Omental fat pad (tissue), 4 donors: ENCODE results near the gene JMJD7. TPM values are rescaled to one million over a fixed set of nuclear protein-coding genes. Genes with fewer than 3 reads are reported as not detected.

Experiments
- ATAC-seq: fragments of 150-250 bp; one replicate; pipeline ENCODE4 v1.9.1; 2016; ENCODE audit warnings: mild to moderate bottlenecking, moderate library complexity; ENCODE audit not compliant: low FRiP score
- DNase-seq: peaks from one replicate; pipeline ENCODE4 v3.0.0-alpha.2; 2019; ENCODE audit warnings: low spot score
- total RNA-seq, 4 donors: library from RNA; depleted of rRNA; stranded (reverse); fragments of >200 nt; gene quantifications; one replicate each; pipeline ENCODE4 v1.1.0, GENCODE V29; 2016
- TF ChIP-seq, protein P1 (sequence below), 3 donors: fragments of 450-650 bp; IDR thresholded peaks; one replicate each; pipeline ENCODE4 v1.5.1; 2016 to 2017; ENCODE audit warnings: antibody characterized with exemption in 3 of 3, mild to moderate bottlenecking in 3 of 3, moderate library complexity in 2 of 3

JMJD7 gene
- total RNA-seq, 4 donors from 2014 or later, result 3.8 to 11.5 (median 8.5) TPM

DNA sequence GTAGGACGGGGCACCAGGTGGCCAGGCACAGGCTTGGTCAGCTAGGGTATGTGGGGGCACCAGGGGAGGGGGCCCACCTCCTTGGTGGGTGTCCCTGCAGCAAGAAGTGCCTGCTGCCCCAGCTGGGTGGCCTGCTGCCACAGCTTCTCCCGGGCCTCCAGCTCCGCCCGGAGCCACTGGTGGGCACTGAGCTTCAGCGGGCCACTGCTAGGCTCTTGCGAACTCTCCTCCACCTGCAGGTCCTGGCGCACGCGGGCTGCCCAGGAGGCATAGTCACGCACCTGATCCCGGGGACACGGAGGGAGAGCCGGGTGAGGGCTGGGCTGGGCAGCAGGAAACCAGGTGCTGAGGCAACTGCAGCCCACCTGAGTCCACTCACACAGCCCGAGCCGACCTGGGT lies 40.4 kb downstream of the JMJD7 start:
- ATAC-seq (no peak), DNase-seq (no peak)
- TF ChIP-seq, protein P1, sequence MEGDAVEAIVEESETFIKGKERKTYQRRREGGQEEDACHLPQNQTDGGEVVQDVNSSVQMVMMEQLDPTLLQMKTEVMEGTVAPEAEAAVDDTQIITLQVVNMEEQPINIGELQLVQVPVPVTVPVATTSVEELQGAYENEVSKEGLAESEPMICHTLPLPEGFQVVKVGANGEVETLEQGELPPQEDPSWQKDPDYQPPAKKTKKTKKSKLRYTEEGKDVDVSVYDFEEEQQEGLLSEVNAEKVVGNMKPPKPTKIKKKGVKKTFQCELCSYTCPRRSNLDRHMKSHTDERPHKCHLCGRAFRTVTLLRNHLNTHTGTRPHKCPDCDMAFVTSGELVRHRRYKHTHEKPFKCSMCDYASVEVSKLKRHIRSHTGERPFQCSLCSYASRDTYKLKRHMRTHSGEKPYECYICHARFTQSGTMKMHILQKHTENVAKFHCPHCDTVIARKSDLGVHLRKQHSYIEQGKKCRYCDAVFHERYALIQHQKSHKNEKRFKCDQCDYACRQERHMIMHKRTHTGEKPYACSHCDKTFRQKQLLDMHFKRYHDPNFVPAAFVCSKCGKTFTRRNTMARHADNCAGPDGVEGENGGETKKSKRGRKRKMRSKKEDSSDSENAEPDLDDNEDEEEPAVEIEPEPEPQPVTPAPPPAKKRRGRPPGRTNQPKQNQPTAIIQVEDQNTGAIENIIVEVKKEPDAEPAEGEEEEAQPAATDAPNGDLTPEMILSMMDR (IDR thresholded peaks at IDR 0.05), result no peak

DNA sequence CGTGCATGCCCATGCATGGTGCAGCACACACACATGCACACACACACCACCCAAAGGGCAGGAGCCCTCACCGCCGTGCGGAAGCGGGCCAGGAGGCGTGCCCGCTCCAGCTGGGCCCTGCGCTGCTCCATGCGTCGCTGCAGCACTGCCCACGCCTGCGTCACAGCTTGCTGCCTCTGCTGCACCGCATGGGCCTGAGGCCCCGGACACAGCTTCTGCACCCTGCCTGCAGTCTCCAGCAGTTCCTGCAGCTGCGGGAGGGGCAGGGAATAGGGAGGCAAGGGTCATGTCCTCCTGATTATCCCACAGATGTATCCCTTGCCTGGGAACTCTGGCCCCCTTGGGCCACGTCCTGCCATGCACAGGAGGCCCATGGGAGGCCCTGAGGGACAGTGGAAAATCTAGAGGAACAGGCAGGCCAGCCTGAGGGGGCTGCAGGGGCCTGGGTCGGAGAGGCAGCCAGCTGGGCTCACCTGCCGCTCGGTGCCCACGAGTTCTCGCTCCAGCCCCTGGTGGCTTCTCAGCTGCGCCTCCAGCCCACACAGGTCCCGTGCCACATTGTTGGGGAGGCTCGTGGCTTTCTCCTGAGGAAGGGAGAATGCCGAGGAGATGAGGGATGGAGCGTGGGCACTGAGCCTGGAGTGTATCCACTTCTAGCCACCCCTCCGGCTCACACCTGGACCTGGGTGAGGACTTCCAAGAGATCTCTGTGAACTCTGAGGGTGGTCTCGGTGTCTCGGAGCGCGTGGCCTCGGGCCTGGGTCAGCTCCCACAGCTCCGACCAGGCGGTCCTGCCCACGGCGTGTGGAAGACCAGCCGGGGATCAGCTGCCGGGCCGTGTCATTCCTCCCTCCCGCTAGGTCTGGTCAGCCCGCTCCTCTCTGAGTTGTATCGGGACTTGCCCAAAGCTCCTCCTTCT lies 42.1 kb downstream of the JMJD7 start:
- ATAC-seq, result no peak
- no peak for DNase-seq
- TF ChIP-seq, protein P1 (IDR thresholded peaks at IDR 0.05), result no peak

DNA sequence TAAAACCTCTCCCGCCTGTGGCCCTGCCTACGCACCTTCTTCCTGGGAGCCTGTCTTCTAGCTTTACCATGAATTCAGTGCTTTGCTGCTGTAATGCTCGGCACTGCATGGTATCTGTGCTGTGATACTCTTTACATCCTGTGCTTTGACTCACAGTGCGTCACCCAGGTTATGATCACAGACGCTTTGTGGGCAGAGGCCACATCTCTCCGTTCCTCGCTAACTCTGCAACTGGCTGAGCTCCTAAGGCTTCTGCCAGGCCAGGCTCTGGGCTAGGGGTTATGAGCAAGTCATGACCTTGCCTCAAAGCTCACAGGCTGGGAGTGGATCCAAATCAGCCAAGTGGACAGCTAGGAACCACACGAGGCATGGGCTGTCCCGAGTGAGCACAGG lies 42.8 kb downstream of the JMJD7 start:
- TF ChIP-seq, protein P1 (IDR thresholded peaks at IDR 0.05), result no peak
- DNase-seq (no peak), ATAC-seq (no peak)

DNA sequence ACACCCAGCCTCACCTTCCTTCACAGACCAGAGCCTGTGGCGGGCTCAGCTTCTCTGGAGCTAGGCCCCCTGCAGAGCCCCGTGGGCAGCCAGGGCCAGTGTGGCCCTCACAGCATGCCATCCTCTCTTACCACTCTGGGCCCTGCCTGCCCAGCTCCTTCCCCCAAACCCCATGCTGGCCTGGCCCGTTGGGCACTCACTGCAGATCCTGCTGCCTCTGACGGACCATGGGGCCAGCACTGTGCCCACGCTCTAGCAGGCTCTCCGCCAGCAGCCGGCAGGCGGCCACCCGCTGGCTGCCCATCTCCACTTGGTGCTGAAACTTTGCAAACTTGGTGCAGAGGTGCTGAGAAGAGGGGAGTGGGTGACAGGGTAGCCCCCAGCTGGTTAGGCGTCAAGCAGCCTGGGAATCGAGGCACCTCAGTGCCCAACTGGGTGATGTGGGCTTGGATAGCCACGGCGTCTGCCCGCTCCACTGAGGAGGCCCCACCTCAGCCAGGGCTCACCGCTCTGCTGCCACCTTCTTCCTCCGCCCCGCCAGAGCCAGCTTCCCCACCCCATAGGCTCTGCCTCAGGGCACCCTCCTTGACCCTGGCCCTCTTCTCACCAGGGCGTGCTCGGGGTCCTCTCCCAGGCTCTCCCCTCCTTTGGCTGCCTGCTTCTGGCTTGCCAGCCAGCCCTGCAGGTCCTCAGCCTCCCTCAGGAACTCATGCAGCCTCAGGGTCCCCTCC lies 43.4 kb downstream of the JMJD7 start:
- ATAC-seq (no peak), DNase-seq (no peak)
- TF ChIP-seq, protein P1 (IDR thresholded peaks at IDR 0.05), result no peak

DNA sequence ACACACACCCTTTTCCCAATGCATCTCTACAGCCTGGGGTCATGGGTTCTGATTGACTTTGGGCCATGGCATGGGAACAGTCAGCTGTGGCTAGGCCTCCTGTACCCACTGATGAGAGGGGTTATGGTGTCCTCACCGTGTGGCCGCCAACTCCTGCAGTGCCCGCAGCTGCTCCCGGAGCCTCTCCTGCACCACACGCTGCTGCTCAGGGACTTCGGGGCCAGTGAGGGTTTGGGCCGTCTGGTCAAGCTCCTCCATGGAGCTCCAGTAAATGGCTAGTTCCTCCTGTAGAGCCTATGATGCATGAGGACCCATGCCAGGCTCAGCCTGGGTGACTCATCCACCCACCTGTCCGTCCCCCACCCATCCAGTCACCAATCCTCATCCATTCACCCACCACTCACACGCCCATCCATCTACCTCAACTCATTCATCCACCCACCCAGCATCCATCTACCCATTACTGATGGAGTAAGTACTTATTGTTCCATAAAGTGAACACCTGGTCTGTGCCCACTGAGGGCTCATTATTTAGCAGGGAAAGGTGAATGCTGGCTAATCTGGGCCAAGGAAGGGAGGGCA lies 44.4 kb downstream of the JMJD7 start:
- no peak for ATAC-seq
- TF ChIP-seq, protein P1 (IDR thresholded peaks at IDR 0.05), result no peak
- DNase-seq, result no peak

GRCh38 chr15:41873711-41874110 lies 45.8 kb downstream of the JMJD7 start:
- no peak for DNase-seq
- TF ChIP-seq, protein P1 (IDR thresholded peaks at IDR 0.05), result no peak
- ATAC-seq, result no peak
